NCI-H2029 treated with DMSO at 0.1 percent for 48 hours (cell line): Measurements from ENCODE around the gene B4GALNT3.
A peak's percentile ranks its signal among the peaks of the same experiment; 100 is the strongest.

Experiments
- DNase-seq: peaks from one replicate; lab custom pipeline; 2025; lab: John Stamatoyannopoulos, UW

The B4GALNT3 gene

GRCh38 chr12:559906-560455 lies 100.2 kb downstream of the B4GALNT3 start:
- DNase-seq: no peak

GRCh38 chr12:560691-561390 lies 101.1 kb downstream of the B4GALNT3 start:
- DNase-seq: no peak

GRCh38 chr12:561391-561705 lies 101.6 kb downstream of the B4GALNT3 start:
- no peak for DNase-seq

DNA sequence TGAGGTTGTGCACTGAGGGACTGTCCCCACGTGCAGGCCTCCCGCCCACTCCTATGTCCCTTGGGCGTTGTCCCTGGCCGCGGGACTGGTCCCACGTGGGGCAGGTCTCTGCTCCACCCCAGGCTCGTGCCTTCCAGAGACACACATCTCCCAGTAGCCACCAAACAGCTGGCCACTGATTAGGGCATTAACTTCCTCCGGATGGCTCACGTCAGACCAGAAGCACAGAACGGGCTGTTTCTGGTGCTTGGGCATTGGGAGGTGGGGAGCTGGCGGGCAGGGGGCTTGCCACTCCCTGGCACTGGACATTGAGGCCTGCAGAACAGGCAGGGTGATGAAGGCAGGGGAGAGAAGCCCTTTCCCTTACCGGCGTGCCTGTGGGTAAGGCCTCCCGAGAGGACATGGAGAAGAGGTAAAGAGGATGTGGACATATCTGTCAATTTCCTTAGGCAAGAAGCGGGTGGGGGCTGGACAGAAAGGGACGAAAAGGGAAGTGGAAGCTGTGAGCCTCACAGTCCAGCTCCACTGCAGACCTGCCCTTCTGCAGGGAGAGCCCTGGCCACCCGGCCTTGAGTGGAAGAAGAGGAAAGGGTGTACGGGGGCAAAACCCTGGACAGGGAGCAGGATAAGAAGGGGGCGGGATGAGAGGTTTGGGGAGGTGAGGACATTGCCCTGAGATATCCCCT lies 102.3 kb downstream of the B4GALNT3 start:
- DNase-seq: no peak

GRCh38 chr12:562634-563033 lies 102.9 kb downstream of the B4GALNT3 start:
- no peak for DNase-seq

GRCh38 chr12:563250-563781 lies 103.6 kb downstream of the B4GALNT3 start:
- DNase-seq: no peak

DNA sequence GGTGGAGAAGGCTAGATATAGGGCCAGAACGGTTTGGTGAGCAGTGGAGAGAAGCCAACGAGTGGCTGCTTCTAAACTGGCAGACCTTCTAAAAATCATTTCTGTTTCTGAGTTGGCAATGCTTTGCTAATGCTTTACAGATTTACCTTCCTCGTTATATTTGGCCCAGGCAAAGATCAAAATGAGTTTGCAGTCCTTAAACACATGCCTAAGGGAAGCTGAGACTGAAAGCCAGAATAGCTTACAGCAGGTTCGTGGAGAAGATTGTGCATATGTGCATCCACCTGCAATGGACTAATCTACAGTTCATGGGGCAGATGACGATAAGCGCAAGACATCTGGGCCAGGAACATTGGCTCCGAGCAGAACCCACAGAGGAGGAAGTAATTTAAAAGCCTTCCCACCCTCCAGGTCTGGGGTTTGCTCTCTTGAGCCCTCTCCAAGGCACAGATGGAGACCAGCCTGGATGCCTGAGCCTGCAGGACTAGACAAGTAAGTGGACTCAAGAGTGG lies 104.1 kb downstream of the B4GALNT3 start:
- no peak for DNase-seq

DNA sequence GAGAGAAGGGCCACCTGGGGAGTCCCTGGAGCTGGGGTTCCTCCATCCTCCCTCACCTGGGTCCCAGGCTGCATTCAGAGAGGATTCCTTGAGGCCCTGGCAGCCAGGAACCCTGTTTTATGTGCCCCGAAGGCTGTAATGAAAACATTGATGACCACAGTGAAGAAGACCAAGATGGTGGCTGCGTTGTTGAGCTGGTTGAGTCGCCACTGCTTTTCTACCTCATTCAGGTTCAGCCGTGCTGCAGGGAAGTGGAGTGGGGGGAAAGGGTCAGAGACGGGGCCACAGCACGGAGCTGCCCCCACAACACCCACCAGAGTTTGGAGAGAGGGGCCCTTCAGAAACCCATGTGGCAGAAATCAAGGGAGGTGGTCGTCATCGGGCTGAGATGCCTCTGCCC lies 105.4 kb downstream of the B4GALNT3 start:
- no peak for DNase-seq

- DNase-seq: no peak
Observed at GRCh38 chr12:565589-566105, 105.9 kb downstream of the B4GALNT3 start.

DNA sequence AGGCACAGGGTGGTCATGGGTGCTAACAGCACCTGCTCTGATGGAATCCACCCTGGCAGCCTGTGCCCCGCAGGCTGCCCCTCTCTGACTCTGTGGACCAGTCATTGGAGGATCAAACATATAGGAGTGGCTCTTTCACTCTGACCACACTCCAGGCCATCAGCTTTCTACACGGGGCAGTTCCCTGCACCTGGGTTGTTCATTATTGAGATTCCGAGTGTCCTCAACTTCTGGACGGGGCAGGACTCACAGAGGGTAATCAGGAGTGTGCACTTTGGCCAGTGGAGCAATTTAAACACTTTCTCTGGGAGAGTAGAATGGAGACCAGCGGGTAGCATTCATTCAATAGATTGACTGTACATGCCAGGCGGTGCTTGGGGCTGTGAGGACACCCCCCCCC lies 108.7 kb downstream of the B4GALNT3 start:
- no peak for DNase-seq

DNA sequence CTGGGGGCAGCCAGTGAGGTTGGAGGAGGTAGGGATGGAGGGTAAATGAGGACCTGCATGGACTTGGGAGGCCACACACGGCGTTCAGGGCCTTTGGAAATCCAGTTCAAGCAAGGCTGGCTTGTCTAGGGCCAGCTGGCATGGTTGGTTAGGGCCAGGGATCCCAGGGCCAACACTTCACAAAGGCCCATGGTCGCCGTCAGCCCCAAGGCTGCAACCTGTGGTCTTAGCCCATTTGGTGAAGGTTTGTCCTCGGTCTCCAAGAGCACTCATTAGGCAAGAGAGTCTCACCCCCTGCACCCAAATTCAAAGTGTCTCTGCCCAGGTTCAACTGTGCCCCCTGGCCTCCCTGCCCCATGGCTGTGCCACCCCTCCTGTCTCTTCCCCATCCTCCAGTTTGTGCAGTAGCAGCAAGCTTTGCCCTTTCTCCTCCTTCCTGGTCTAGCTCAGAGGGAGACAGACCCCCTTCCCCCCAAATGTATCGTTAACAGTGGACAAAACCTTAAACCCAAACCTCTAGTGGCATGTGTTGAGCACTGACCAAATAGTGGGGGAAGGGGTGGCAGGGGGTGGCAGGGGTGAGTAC lies 109.4 kb downstream of the B4GALNT3 start:
- no peak for DNase-seq

GRCh38 chr12:569803-570434 lies 110.2 kb downstream of the B4GALNT3 start:
- no peak for DNase-seq

- DNase-seq: no peak
Observed at GRCh38 chr12:570435-570920, 110.7 kb downstream of the B4GALNT3 start.

DNA sequence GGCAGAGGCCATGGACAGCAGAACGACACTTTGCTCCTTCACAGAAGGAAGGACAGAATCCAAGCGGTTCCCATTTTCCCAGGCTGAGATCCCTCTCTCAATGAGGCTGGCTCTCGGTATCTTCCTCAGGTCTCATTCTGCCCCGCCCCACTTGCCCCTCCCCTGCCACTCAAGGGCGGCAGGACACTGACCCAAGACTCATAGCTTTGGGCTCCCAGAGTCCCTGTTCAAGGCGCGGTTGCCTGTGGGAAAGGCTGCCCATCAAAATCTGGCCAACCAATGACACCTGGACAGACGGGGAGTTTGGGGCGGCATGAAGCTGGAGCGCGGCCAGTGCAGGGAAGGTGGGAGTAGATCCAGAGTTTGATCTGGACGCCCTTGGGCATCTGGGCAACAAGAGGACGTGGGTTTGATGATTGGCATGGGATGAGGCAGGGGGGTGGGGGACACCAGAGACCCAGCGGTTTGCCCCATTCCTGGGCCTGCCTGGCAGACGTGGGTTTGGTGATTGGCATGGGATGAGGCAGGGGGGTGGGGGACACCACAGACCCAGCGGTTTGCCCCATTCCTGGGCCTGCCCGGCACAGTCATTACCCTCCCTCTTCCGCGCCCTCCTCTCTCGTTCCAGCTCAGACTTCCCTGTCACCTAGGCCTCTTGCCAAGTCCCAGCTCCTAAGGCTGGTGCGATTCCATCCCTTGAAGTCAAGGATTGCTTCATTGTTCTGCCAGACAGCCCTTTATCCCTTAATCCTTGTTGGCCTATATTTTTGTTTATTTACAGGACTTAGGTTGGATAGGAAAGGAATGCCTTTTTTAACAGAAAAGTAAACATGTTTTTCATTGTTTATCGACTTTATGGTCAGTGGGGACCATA lies 111.4 kb downstream of the B4GALNT3 start:
- peak; percentile 53 for DNase-seq

DNA sequence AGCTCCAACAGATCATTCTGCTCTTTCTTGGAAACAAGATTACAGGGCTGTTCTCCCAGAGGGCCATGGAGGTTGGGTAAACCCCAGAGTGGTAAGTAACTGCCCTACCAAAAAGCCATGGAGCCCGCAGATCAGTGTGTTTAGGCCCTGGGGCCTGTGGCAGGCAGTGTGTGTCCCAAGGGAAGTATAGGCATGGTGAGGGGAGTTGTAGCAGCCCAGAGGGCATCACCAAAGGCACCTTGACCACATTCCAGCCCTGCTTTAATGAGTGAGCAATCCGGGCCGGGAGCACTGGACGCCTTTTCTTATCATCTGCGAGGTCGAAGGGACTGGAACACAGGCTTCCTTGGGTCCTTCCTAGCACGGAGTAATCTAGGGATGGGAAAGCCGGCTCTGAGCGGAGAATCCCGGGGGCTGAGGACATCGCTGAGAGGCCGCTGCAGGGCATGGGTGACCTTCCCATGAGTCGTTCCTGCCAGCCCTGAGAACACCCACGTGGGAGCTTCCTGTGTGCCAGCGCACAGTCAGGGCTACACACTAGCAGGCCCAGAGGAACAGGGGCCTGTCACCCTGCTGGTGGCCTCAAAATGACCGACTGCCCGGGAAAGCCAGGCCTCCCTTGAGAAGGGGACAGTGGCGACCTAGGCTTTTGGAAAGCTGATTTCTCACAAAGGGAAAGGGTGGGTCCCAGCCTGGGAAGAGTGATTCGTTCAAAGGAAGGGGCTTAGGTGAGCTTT lies 112.2 kb downstream of the B4GALNT3 start:
- DNase-seq: no peak

GRCh38 chr12:572532-572899 lies 112.8 kb downstream of the B4GALNT3 start:
- DNase-seq: no peak

DNA sequence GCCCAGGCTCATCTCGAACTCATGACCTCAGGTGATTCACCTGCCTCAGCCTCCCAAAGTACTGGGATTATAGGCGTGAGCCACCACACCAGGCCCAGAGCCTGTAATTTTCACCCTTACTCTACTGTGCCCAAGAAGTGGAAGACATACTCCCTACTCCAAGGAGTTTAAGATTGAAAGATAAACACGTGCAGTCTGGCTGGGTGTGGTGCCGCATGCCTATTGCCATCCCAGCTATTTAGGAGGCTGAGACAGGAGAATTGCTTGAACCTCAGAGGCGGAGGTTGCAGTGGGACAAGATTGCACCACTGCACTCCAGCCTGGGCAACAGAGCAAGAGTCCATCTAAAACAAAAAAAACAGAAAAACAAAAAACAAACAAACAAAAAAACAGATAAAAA lies 113.5 kb downstream of the B4GALNT3 start:
- DNase-seq: no peak

GRCh38 chr12:574475-575128 lies 114.9 kb downstream of the B4GALNT3 start:
- DNase-seq: no peak

DNA sequence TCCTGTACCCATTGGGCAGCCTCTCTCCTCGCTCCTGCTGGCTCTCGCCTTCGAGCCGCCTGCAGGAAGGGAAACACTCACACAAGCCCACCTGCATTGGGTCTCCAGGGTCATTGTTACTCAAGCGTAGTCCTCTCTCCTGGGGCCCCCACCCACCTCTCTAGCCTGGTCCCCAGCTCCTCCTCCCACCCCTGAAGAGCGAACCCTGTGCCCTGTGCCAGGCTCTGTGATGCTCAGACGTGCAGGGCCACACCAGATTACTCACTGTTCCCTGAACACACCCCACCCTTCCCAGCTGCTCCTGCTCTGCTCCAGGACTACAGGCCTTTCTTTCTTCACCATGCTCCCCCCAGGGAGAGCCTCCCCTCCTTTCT lies 115.4 kb downstream of the B4GALNT3 start:
- DNase-seq: no peak
